ENCODE results near the gene IL18BP. TPM values are rescaled to one million over a fixed set of nuclear protein-coding genes. Genes with fewer than 3 reads are reported as not detected.
A peak's percentile ranks its signal among the peaks of the same experiment; 100 is the strongest.

IL18BP gene
- total and polyA plus RNA-seq, 9 of the 15 experiments (the other 6 are each of a cell fraction or from before 2014, with no cell fraction given), result 0.34 to 9.4 (median 3.2) TPM

DNA sequence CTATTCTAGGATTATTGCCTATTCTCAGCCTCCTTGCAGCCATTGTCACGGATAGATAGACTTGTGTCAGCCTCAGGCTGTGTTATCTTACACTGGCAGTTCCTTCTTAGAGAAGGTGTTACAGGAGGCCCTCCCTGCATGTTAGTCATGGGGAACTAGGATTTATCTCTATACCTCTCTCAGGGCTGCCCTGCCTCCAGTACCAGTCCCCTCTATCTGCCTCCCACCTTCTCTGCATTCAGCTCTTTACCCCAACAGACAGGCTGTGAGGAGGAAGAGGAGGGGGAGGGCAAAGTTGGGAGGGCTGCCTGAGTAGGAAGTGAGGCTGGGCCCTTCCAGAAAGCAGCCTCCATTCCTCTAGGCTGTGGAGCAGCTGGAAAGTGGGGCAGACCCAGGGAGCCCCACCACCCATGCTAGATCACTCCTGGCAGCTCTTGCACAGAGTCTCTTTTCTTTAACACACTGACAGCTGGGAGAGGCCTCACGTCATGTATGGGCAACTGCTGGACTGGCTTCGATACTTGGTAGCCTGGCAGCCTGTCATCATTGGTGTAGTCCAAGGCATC lies 2.9 kb upstream of the IL18BP start (continued):
- TF ChIP-seq SMAD2 (IDR thresholded peaks at IDR 0.05; ENCODE audit: low read depth, low read length) (no peak), SMARCA5 (IDR thresholded peaks at IDR 0.05) (no peak), POLR2A (conservative IDR thresholded peaks at IDR 0.05) (no peak), TAF1 (IDR thresholded peaks at IDR 0.05; ENCODE audit: control insufficient read depth, extremely low read depth, insufficient read depth, low read length, severe bottlenecking) (no peak), PHTF2 (CRISPR knock-in tag; IDR thresholded peaks at IDR 0.05) (no peak), LCOR (CRISPR knock-in tag; IDR thresholded peaks at IDR 0.05) (no peak), BCOR (IDR thresholded peaks at IDR 0.05) (no peak; the same call in 1 of the 2 replicates), THRAP3 (IDR thresholded peaks at IDR 0.05; ENCODE audit: borderline replicate concordance) (no peak), KLF13 (tag; IDR thresholded peaks at IDR 0.05; ENCODE audit: borderline replicate concordance, low read depth) (no peak), ETS2 (tag; IDR thresholded peaks at IDR 0.05; ENCODE audit: borderline replicate concordance, poor library complexity, severe bottlenecking) (no peak), EP300 (IDR thresholded peaks at IDR 0.05; ENCODE audit: low read length) (peak; percentile 87; the same call in 1 of the 2 replicates), MAFG (tag; conservative IDR thresholded peaks at IDR 0.05) (no peak), NR2F6 (CRISPR knock-in tag; IDR thresholded peaks at IDR 0.05) (no peak), SAFB2 (IDR thresholded peaks at IDR 0.05; ENCODE audit: borderline replicate concordance, low read depth, low read length, severe bottlenecking) (no peak), CHD2 (IDR thresholded peaks at IDR 0.05; ENCODE audit: low read depth, low read length) (no peak), NELFE (IDR thresholded peaks at IDR 0.05; ENCODE audit: insufficient read depth, insufficient read length) (no peak), ZFP30 (CRISPR knock-in tag; IDR thresholded peaks at IDR 0.05; ENCODE audit: borderline replicate concordance) (no peak), HNRNPH1 (optimal IDR thresholded peaks at IDR 0.05; ENCODE audit: low read depth, low read length) (no peak)
- TF ChIP-seq, protein P1, sequence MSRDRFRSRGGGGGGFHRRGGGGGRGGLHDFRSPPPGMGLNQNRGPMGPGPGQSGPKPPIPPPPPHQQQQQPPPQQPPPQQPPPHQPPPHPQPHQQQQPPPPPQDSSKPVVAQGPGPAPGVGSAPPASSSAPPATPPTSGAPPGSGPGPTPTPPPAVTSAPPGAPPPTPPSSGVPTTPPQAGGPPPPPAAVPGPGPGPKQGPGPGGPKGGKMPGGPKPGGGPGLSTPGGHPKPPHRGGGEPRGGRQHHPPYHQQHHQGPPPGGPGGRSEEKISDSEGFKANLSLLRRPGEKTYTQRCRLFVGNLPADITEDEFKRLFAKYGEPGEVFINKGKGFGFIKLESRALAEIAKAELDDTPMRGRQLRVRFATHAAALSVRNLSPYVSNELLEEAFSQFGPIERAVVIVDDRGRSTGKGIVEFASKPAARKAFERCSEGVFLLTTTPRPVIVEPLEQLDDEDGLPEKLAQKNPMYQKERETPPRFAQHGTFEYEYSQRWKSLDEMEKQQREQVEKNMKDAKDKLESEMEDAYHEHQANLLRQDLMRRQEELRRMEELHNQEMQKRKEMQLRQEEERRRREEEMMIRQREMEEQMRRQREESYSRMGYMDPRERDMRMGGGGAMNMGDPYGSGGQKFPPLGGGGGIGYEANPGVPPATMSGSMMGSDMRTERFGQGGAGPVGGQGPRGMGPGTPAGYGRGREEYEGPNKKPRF (IDR thresholded peaks at IDR 0.05; ENCODE audit: low read depth, low read length), result no peak
- TF ChIP-seq, protein P2, sequence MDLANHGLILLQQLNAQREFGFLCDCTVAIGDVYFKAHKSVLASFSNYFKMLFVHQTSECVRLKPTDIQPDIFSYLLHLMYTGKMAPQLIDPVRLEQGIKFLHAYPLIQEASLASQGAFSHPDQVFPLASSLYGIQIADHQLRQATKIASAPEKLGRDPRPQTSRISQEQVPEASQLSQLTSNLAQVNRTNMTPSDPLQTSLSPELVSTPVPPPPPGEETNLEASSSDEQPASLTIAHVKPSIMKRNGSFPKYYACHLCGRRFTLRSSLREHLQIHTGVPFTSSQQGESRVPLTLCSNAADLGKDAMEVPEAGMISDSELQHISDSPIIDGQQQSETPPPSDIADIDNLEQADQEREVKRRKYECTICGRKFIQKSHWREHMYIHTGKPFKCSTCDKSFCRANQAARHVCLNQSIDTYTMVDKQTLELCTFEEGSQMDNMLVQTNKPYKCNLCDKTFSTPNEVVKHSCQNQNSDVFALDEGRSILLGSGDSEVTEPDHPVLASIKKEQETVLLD (IDR thresholded peaks at IDR 0.05), result 0 out of 2 replicates have a peak, but pooled peaks have one; percentile 60
- TF ChIP-seq, protein P3, sequence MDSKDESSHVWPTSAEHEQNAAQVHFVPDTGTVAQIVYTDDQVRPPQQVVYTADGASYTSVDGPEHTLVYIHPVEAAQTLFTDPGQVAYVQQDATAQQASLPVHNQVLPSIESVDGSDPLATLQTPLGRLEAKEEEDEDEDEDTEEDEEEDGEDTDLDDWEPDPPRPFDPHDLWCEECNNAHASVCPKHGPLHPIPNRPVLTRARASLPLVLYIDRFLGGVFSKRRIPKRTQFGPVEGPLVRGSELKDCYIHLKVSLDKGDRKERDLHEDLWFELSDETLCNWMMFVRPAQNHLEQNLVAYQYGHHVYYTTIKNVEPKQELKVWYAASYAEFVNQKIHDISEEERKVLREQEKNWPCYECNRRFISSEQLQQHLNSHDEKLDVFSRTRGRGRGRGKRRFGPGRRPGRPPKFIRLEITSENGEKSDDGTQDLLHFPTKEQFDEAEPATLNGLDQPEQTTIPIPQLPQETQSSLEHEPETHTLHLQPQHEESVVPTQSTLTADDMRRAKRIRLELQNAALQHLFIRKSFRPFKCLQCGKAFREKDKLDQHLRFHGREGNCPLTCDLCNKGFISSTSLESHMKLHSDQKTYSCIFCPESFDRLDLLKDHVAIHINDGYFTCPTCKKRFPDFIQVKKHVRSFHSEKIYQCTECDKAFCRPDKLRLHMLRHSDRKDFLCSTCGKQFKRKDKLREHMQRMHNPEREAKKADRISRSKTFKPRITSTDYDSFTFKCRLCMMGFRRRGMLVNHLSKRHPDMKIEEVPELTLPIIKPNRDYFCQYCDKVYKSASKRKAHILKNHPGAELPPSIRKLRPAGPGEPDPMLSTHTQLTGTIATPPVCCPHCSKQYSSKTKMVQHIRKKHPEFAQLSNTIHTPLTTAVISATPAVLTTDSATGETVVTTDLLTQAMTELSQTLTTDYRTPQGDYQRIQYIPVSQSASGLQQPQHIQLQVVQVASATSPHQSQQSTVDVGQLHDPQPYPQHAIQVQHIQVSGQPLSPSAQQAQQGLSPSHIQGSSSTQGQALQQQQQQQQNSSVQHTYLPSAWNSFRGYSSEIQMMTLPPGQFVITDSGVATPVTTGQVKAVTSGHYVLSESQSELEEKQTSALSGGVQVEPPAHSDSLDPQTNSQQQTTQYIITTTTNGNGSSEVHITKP (IDR thresholded peaks at IDR 0.05; ENCODE audit: partially characterized antibody), result no peak
- TF ChIP-seq, protein P4, sequence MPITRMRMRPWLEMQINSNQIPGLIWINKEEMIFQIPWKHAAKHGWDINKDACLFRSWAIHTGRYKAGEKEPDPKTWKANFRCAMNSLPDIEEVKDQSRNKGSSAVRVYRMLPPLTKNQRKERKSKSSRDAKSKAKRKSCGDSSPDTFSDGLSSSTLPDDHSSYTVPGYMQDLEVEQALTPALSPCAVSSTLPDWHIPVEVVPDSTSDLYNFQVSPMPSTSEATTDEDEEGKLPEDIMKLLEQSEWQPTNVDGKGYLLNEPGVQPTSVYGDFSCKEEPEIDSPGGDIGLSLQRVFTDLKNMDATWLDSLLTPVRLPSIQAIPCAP (CRISPR knock-in tag; IDR thresholded peaks at IDR 0.05; ENCODE audit: borderline replicate concordance), result no peak
